DMS153 (cell line): ENCODE measurements around the gene GEMIN4.
"Not testable (repeated sequence)": the region's sequence is repeated elsewhere in the genome, so short reads cannot be mapped to it uniquely, and the experiment has no call there.

Experiments
- DNase-seq: peaks from one replicate; lab custom pipeline; 2025; lab: John Stamatoyannopoulos, UW

GEMIN4 gene

DNA sequence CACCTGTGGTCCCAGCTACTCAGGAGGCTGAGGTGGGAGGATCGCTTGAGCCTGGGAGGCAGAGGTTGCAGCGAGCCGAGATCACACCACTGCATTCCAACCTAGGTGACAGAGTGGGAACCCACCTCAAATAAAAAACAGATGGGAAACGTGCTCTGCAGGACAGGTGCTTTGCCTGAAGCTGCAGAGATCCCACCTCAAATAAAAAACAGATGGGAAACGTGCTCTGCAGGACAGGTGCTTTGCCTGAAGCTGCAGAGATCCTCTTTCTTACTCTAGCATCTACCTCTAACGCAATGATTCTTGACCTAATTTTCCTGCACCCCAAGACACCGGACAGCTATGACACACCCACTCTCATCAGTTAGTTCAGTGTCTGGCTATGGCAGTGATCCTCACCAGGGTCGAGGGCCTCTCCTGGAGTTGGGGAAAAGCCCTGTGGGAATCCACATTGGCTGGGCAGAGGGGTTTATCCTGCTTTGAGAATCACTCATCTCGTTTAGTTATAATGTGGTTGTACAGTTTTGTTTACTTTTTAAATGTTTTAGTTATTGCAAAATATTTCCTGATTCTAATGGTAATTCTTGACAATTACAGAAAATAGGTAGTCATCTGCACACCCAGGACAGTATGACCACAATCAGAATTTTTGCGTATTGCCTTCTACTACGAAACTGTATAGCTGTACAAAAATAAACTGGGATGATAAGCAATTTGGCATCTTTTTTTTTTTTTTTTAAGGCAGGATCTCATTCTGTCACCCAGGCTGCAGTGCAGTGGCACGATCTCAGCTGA, 48.8 kb downstream of the GEMIN4 start:
- no peak for DNase-seq

DNA sequence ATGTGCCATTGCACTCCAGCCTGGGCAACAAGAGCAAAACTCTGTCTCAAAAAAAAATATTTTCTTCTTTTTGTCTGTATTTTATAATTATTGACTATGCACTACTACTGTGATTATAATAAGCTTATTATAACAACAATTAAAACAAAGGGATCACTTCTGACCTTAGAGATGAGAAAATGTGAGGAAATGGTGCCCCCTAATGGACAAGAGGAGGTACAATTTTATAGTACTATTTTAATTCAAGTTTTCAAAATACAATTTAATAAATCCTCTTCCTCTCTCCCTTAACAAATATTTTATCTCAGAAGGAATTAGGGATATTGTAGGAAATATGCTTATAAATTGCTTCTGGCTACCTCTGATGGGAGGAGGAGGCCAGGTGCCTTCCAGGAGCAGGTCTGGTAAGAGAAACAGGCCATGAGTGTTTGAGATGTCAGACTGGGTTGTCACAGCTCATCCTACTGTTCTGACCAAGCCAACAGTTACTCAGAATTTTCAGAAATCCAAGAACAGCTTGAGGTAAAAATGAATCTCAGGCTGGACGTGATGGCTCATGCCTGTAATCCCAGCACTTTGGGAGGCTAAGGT, 51.5 kb downstream of the GEMIN4 start:
- DNase-seq: no peak

DNA sequence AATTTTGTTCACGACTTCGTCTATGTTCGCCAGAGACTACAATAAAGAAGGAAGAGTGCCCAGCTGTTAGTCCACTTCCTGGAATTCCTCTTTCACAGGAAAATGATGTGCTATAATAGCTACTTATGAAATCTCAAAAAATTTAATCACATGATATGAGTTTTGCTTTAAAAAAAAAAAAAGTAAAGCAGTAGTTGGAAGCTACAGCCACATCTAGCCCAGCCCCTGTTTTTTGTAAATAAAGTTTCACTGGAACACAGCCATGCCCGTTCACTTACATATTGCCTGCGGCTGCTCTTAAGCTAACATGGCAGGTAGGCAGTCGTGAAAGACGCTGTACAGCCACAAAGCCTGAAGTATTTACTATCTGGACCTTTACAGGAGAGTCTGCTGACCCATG, 52.7 kb downstream of the GEMIN4 start:
- no peak for DNase-seq

DNA sequence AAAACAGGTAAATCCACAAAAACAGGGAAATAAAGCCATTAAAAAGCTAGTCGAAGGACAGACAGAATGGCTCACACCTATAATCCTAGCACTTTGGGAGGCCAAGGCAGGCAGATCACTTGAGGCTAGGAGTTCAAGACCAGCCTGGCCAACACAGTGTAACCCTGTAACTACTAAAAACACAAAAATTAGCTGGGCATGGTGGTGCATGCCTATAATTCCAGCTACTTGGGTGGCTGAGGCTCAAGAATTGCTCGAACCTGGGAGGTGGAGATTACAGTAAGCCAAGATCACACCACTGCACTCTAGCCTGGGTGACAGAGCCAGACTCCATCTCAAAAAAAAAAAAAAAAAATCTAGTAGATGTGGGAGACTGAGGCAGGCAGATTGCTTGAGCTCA, 54.0 kb downstream of the GEMIN4 start:
- DNase-seq: not testable (repeated sequence)

DNA sequence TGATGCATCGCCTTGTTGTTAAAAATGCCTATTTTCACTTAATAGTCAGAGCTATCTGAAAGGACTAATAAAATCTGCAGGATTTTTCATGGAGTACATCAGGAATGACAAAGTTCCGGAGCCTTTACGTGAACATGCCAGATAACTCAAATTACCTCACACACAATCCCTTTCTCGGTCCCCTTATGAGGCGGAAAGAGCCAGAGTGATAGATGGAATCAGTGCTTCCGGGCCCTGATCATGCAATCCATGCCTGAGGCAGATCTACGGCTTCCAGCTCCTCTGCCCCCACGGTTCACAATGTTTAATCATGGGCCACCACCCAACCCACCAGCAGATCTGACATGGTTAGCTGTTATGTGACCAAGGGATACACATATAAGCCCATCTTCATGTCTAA, 54.4 kb downstream of the GEMIN4 start:
- DNase-seq: no peak

DNA sequence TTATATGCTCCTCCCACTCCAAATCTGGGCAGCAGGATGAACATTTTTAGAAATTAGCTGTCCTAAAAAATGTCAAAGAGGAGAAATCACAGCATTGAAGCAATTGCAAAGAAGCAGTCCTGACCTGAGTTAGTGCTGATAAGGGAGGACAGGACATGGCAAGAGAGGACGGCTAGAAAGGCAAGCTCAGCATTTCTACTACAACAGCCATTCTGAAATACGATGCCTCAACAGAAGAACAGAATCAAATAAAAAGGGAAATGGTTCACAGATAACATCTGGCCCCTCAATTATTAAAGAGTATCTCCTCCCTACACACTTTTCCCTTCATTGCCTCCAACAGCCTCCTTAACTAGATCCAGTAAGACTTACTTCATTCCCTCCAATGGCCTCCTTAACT, 55.7 kb downstream of the GEMIN4 start:
- no peak for DNase-seq
